ENCODE results near the gene SENP6.
"Not testable (repeated sequence)": the region's sequence is repeated elsewhere in the genome, so short reads cannot be mapped to it uniquely, and the experiment has no call there.

SENP6 gene

DNA sequence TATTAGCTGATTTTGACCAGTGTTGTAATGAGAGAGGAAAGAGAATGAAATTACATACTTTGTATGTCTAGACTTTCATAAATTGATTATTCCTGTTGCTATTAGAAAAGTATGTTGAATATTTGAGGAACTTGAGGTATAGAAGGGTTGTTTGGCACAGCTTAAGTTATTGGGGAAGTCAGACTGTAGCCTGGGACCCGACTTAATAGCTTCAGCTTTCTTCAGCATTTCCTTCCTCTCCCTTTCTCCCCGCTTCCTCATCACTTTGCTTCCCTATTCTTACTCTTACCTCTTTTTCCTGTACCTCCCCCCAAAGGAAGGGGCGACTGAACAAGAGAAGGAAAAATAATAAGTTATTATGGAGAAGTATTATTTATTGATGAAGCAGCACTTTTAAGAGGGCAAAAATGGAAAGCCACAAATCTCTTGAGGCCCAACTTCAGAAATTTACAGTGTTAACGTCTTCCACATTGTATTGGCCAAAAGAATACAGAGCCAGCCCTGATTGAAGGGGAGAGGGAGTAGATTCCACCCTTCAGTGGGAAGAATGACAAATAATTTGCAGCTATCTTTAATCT, 7.4 kb downstream of the SENP6 start:
- peak; percentile 59 to 74 for DNase-seq

DNA sequence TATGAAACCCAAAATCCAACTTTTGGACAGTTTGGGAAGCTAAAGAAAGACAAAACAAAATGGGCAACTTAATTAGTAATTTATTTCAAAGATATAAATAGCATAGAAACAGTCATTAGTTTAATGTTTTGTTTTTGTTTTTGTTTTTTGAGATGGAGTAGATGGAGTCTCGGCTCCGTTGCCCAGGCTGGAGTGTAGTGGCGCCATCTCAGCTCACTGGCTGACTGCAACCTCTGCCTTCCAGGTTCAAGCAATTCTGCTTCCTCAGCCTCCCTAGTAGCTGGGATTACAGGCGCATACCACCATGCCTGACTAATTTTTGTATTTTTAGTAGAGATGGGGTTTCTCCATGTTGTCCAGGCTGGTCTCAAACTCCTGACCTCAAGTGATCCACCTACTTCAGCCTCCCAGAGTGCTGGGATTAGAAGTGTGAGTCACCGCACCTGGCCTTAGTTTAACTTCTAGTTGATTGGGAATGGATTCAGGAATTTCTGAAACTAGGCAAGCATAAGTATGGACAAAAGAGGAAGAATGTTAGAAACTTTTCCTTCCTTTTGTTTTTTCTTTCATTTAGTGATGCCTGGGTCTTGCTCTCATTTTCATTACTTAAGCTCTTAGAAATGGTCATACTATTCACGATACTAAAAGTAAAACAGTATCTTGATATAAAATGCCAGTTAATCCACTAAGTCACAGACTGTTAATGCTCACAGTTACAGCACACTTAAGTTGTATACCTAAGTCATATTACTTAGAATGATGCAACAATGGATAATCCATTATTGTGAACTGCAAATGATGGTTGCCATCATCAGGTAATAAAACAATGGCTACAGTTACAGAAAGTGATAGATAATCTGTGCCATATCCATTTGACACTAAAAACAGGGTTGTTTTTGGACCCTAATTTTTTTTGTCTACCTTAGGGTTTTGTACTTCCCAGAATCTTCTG, 8.2 kb downstream of the SENP6 start:
- DNase-seq, result no peak

DNA sequence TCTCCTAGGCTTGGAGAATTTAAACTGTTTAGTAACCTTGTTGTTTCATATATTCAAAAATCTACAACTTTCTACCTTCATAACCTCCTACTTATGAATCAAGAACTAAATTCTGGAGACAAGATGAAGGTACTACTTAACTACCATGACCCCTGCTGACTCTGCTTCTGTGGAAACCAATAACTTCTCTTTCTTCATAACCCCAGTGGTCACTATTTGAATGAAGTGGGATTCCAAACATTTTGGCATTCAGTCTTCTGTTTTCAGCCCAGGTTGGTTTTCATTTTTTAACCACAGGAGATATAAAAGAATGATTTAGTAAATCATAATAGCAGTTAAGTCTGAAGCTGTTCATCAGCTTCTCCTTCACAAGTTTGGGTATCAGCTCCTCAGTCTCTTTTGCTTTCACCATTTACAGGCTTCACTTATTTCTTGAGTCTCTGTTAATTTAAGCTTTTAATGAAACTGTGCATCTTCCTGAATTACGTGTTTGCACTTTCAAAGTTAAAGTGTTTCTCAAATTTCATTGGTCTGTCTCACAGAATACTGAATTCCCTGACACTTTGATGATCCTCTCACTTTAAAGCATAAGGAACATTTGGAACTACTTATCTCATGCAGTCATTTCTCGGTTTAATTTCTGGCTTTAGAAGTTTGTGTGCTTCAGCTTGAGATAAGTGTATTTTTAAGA, 9.5 kb downstream of the SENP6 start:
- DNase-seq, result no peak

DNA sequence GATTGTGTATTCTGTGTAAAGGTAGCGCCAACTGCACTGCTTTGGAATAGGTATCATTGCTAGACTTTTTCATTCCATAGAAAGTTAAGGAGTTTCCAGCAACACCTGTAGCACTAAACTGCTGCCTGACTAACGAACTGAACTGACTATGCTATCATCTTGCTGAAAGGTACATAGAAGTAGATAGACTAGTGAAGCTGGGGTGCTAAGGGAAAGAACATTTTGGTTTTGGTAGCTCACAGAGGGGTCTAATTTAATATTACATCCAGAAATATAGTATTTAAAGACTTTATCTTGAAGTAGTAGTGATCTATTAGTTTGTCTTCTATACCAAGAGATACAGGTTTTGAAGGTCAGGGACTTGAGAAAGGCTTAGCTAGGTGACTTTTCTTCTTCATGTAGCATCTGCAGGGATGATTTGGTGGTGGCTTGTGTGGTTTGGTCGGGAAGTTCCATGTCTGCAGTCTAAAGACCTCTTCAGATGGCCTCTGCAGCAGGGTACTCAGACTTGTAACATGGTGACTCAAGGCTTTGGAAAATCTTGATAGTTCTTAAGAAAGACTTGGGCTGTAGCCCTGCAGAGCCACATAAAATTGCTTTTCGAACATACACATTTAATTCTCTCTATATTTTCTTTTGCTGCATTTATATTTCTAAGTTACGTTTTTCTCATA, 10.2 kb downstream of the SENP6 start:
- DNase-seq, result no peak

DNA sequence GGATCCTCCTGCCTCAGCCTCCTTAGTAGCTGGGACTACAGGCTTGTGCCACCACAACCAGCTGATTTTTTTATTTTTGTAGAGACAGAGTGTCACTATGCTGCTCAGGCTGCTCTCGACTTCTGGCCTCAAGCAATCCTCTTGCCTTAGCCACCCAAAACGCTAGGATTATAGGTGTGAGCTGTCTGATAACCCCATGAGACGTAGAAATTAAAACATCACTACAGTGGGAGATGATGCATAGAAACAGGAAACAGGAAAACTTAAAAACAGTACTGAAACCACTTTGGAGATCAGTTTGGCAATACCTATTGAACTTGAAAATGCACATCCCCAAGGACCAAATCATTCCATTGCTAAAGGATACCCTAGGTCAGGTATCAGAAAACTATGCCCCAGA, 10.8 kb downstream of the SENP6 start:
- DNase-seq, result no peak

DNA sequence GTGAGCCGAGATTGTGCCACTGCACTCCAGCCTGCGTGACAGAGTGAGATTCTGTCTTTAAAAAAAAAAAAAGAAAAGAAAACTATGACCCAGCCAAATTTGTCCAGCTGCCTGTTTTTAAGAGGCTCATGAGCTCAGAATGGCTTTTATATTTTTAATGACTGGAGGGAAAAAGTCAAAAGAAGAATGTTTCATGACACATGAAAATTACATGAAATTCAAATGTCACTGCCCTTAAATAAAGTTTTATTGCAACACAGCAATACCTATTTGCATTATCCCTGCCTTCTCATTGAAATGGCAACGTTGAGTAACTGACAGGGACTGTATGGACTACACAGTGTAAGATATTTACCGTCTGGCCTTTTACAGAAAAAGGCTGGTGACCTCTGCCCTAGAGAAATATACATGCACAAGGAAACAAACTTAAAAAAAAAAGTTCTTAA, 11.4 kb downstream of the SENP6 start:
- no peak for DNase-seq

DNA sequence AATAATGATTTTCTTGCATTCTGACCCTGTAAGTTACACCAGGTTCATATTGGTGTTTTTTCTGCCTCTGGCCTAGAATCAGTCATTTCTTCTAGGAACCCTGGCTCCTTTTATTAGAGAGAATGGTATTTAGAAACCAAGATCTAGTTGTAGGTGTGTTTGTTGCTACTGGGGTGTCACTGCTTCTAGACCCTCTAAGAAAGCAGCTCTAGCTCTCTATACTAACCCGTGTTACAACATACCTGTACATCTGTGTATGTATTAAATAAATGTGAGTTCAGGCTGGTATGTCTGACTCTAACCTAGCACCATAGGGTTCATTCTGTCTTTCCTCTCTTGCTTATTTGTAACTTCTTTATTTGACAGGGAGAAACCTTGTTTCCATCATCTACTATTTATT, 16.8 kb downstream of the SENP6 start:
- no peak for DNase-seq

DNA sequence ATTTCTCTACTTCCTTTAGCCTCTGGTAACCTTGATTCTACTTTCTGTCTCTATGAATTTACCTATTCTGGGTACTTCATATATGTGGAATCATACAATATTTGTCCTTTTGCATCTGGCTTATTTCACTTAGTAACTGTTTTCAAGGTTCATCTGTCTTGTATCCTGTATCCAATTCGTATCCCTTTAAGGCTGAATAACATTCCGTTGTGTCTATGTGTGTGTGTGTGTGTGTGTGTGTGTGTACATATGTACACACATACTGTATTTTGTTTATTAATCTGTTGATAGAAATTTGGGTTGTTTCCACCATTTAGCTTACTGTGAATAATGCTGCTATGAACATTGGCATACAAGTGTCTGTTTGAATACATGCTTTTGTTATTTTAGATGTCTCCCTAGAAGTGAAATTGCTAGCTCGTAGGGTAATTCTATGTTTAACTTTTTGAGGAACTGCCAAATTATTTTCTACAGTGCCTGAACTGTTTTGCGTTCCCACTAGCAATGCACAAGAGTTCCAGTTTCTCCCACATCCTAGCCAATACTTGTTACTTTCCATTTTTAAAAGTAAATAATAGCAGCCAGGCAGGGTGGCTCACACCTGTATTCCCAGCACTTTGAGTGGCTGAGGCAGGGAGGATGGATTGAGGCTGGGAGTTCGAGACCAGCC, 17.7 kb downstream of the SENP6 start:
- no peak for DNase-seq

DNA sequence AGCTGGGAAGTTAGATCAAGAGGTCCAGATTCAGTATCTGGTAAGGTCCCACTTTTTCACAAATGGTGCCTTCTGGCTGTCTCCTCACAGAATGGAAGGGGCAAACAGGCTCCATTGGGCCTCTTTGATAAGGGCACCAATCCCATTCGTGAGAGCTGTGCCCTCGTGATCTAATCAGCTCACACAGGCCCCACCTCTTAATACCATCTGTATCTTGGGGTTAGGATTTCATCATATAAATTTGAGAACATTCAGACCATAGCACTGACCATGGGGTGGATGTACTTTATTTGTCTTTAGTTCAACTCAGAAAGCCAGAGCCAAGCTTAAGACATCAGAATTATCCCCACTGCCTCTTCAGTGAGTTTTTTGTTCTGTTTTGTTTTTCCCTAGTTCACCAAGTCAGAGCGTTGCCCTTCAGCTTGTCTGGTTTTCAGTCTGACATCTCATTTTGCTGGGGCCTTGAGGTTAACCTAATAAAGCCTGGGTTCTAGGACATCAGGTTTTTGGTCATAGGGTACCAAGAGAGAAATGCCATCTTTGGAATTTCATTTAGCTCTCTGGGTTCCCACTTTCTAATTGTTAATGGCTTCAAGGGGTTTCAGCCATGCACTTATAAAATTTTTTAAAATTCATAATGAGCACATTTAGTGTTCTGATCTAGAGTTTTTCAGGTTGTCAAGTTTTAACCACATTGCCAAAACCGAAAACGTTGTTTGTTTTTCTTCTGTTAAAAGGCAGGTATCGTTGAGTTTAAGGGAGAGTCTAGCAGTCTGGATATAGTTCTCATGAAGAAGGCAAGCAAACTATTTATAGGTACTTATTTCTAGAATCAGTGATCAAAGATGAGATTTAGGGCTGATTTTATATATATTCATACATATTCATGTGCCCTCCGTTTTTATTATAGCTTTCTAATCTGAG, 19.0 kb downstream of the SENP6 start:
- DNase-seq, result no peak

DNA sequence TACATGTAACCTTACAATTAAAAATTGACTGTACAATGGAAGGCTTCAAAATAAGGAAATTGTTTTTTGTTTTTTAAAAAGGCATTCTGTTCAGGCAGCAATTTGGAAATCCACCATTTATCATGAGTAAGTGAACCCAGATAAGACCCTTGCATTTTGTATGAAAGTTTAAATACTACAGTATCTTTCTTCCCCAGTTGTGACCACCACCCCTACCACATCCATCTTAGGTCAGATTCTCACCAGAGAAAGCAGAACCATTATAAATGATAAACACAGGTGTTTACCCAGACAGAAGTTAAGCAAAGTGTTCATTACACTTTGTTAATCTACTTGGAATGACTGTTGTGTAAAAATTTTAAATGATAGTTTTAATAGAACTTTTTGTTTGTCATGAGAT, 20.2 kb downstream of the SENP6 start:
- no peak for DNase-seq

DNA sequence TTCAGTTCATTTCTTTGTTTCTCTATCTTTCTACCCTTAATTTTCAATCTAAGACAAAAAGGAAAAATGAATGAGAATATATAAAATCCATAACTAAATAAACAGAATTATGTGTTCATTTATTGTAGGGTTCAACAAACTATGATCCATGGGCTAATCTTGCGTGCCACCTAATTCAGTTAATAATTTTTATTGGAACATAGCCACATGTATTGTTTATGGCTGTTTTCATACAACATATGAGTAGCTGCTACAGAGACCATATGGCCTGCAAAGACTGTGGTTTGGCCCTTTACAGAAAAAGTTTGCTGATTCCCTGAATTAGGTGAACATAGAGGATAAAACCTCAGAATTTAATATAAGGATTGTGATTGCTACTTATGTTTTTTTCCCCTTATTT, 21.8 kb downstream of the SENP6 start:
- DNase-seq, result no peak

DNA sequence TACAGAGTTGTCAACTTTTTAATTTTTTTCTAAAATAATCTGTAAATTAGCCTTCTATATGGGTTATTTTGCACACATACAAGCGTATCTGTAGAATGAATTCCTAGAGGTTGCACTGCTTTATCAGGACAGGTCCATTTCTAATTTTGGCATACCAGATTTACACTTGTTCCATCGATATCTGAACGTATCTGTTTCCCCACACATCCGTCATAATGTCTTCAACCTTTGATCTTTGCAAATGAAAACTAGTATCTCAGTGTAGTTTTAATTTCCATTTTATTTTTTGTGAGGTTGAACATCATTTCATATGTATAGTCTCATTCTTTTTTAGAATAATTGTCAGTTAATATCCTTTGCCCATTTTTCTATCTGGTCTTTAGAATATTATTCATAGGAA, 22.7 kb downstream of the SENP6 start:
- DNase-seq, result no peak

DNA sequence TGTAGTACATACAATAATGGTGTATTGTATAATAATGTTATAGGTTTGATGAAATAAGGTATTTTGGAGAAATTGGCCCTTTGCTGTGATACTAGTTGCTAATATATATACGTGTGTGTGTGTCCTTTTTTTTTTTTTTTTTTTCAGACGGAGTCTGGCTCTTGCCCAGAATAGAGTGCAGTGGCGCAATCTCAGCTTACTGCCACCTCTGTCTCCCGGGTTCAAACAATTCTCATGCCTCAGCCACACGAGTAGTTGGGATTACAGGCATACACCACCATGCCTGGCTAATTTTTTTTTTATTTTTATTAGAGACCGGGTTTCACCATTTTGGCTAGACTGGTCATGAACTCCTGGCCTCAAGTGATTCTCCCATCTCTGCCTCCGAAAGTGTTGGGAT, 23.3 kb downstream of the SENP6 start:
- DNase-seq, result no peak

DNA sequence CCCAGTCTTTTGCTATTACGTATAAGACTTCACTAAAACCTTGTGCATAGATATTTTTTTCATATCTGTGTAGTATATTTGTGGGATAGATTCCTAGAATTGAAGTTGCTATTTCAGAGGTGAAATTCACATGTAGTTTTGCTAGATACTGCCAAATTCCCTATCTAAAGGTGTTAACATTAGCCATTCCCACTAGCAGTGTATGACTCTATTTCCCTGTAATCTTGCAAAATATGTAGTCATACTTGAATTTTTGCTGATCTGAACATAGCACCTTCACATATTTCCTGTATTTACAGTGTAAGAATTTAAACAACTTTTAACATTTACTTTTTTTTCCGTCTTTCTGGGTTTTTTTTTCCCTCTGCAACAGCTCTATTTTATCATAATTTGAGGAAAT, 24.9 kb downstream of the SENP6 start:
- DNase-seq, result no peak

DNA sequence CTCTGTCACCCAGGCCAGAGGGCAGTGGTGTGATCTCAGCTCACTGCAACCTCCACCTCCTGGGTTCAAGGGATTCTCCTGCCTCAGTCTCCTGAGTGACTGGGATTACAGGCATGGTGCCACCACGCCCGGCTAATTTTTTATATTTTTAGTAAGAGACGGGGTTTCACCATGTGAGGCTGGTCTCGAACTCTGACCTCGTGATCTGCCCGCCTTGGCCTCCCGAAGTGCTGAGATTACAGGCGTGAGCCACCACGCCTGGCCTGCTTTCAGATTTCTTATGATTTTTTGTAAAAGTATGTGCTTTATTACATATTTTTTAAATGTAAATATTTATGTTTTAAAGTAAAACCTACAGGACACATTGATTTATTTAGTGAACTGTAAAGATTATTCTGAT, 26.0 kb downstream of the SENP6 start:
- DNase-seq, result not testable (repeated sequence)

DNA sequence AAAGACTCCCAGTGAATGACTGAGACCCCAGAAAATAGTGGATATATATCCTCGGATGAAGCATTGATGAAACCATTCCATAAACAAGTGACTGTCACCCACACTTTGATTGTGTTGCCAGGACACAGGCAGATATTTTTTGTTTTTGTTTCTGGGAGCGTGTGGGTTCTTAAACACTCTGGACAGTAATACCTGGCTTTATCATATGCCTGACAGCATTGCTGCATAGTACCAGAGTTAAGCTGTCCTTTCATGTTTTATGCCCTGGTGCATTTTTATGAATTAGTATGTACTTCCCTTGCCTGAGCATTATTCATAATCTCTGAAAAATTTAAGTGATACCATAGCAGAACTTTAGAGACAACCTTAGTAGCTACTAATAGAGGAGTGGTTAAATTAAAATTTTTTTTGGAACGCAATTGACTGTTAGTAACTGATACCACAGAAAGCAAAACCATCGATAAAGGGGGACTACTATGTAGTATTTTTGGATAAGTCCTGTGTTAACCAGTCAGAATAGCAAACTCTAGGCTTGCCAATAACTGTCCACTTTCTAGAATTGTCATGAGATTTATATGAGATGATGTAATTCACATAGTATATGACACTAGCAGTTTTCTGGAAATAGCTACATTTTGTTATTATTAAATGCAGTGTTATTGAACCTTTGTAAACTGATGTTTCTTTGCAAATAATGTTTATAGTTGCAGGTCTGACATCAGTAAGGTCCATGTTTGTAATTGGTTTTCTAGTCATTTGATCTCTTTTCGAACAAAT, 30.4 kb downstream of the SENP6 start:
- no peak for DNase-seq

DNA sequence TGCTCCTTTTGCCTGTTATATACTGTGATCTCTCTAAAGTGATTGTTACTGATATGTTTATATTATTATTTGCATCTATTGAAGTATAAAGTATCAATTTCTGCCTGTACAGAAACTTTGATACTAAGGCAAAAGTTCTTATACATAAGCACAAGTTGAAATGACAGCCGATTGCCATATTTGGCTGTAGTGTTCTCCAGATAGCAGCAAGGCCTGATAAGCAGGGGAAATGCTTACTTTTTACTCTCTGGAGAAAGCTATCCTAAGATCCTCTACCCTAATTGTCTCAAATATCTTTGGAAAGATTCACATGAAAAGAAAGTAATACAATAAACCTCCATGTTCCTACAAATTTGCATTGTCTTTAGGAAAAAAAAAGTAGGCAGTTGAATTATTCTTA, 31.4 kb downstream of the SENP6 start:
- no peak for DNase-seq

DNA sequence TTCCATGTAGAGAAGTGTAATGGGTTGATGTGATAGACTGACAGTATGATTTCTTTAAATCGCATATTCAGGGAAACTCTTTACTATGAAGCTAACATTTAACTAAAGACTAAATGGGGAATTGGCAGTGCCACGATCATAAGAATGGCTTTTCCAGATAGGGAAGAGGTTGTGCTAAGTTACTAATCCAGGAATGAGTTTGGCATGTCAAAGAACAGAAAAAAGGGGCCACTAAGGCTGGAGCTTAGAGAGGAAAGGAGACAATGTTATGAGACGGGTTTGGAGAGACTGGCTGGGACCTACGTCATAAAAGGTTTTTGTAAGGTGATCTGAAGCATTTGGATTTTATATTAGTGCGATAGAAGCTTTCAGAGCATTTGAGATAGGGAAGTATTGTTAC, 40.6 kb downstream of the SENP6 start:
- DNase-seq, result no peak

DNA sequence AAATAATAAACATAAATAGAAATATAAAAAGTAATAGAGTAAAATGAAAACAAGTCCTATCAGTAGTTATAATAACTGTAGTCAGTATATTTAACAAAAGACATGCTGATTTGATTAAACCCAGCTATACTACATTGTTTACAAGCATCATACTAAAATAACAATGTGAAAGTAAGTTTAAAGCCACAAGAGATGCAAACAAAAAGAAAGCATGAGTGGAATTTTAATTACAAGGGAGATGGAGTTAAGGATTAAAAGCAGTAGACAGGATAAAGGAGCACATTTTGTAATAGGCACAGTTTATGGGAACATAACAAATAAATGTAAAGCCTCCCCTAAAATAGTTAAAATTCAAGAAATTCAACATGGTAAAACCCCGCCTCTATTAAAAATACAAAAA, 41.5 kb downstream of the SENP6 start:
- no peak for DNase-seq

DNA sequence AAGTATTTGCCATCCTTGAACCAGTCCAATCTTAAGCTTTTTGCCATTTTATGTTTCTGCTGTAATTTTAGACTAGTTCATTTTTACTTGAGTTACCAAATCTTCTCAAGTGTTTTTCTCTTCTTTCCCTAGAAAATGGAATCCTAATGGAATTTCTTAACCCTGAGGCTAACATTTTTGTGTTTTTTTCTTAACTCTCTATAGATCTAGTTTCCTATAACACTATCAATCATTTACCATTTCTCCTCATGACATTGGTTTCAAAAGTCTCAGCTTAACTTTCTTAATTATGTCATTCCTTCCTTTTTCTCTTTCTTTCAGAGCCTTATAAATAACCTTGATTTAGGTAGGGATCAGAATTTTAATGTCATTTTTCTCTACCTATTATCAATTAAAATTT, 54.8 kb downstream of the SENP6 start:
- no peak for DNase-seq

DNA sequence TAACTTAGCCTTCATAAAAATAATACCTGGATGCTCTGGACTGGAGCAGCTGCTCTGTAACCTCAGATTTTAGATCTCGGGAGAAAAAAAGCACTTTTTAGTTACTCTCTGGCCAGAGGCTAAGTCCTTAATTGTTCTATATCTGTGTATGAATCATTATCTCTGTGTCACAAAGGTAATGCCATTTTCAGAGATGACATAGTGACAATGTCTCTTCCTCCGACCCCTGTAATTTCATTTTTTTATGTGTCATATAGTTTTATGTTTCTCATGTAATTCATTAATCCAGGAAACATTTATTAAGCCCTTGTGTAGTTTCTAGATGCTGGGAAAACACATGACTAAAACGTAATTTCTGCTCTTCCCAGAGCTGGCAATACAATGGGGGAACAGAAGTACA, 55.6 kb downstream of the SENP6 start:
- no peak for DNase-seq

Measured in inflammatory macrophage (primary cell).